GM19452 (cell line): ENCODE data around the gene CCDC178.

Experiments
- ATAC-seq: cut with Tn5 transposase; IDR thresholded peaks from one replicate; pipeline ENCODE4 v1.9.1; 2021; ENCODE audit not compliant: unreplicated experiment

Gene CCDC178

GRCh38 chr18:32889615-32890593 is 550.6 kb downstream of the CCDC178 start:
- ATAC-seq: no peak

DNA sequence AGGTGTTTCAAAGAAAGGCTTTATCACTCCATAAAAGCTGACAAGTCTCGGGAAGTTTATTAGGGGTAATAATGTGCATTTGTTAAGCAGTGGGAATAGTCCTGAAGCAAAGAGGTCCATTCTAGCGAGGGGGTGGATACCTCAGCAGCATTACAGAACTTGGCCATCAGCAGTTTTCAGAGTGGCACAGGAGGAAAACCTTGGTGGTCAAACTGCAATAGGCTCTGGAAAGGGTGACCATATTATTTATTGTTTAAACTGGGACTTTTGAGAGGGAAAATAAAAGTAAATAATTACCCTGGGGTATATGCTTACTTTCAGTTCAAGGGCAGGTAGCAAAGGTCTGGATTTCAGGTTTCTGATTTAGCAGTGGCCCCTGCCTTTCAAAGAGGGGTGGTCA is 552.2 kb downstream of the CCDC178 start:
- ATAC-seq: no peak
